ENCODE data around the gene TUBD1. TPM values are rescaled to one million over a fixed set of nuclear protein-coding genes. Genes with fewer than 3 reads are reported as not detected.
A peak's percentile ranks its signal among the peaks of the same experiment; 100 is the strongest.
"Not testable (repeated sequence)": the region's sequence is repeated elsewhere in the genome, so short reads cannot be mapped to it uniquely, and the experiment has no call there.

TUBD1 gene
- total RNA-seq, 2 donors from 2014 or later: 6.3 to 8.6 TPM

DNA sequence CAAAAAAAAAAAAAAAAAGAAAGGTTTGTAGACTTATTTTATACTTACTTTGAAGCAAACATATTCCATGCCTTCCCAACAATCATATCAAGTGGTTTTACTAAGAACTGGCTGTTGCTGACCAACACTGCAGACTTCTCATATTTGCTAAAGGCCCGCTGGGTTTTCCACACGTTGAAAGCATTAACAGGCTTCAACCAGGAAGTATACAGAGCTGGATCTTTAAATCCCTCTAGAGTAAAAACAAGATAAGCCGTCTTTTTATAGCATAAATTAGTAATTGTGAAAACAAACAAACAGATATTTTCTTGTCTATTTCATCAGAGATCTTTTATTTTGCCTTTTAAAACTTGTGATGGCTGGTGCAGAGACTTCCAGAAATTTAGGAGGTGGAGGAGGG is 29.1 kb downstream of the TUBD1 start:
- Mint-ChIP-seq H3K36me3 (ENCODE audit: low read depth) (no peaks in the 10 kb centered on the region), H3K27me3 (no peaks in the 10 kb centered on the region)
- ATAC-seq: no peak

DNA sequence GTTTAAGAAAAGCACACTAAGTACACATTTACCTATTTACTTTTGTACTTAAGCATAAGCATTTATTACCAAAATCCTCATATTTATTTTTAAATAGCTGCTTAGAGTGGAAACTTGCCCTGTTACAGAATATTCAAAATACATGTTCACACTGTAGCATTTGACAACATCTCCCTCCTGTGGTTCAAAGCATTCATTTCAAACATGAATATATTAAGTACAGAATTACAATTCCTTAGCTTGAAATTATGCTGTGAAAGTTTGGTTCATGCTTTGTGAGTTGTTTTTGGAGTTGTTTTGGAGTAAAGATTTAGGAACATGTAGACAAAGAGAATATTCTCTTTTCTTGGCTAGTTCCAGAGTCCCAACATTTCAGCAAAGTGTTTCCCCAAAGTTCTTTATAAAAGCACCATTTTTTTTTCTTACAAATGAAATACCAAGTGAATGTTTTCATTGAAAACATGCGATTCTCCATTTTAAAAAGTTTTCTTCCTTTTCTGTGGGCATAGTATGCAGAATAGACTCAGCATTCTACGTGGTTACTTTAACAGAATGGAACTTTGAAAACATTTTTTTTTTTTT is 33.2 kb downstream of the TUBD1 start:
- H3K4me3 Mint-ChIP-seq: no peak overlapping the region
- peak; percentile 73 for ATAC-seq
- H3K36me3 Mint-ChIP-seq (ENCODE audit: low read depth): no peaks in the 10 kb centered on the region
- H3K4me1 Mint-ChIP-seq: peaks cover 5% of the 10 kb centered on the region
- no peaks in the 10 kb centered on the region for H3K9me3 ChIP-seq (ENCODE audit: control insufficient read depth, low read length, poor library complexity, severe bottlenecking)
- no peak for DNase-seq
- peak overlapping the region; percentile 24 for H3K27ac Mint-ChIP-seq
- H3K27me3 Mint-ChIP-seq: no peaks in the 10 kb centered on the region

More for the DNA sequence above, 29.1 kb downstream of the TUBD1 start:
- no peaks in the 10 kb centered on the region for H3K4me1 Mint-ChIP-seq
- H3K9me3 ChIP-seq (ENCODE audit: control insufficient read depth, low read length, poor library complexity, severe bottlenecking): no peaks in the 10 kb centered on the region
- no peak overlapping the region for H3K4me3 Mint-ChIP-seq
- H3K27ac Mint-ChIP-seq: no peak overlapping the region
- no peak for DNase-seq

DNA sequence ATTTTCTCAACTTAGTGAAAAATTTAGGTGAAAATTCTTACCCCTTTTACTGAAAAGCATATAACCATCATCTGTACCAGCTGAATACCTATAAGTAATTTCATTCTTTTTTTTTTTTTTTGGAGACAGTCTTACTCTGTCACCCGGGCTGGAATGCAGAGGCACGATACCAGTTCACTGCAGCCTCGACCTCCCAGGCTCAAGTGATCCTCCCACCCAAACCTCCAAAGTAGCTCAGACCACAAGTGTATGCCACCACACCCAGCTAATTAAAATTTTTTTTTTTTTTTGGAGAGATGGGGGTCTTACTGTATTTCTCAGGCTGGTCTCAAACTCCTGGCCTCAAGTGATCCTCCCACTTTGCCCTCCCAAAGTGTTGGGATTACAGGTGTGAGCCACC is 33.8 kb downstream of the TUBD1 start:
- Mint-ChIP-seq H3K36me3 (ENCODE audit: low read depth) (no peaks in the 10 kb centered on the region), H3K27ac (peak overlapping the region; percentile 24), H3K27me3 (no peaks in the 10 kb centered on the region), H3K4me1 (peaks cover 5% of the 10 kb centered on the region), H3K4me3 (no peak overlapping the region)
- no peak for ATAC-seq
- no peaks in the 10 kb centered on the region for H3K9me3 ChIP-seq (ENCODE audit: control insufficient read depth, low read length, poor library complexity, severe bottlenecking)
- no peak for DNase-seq

DNA sequence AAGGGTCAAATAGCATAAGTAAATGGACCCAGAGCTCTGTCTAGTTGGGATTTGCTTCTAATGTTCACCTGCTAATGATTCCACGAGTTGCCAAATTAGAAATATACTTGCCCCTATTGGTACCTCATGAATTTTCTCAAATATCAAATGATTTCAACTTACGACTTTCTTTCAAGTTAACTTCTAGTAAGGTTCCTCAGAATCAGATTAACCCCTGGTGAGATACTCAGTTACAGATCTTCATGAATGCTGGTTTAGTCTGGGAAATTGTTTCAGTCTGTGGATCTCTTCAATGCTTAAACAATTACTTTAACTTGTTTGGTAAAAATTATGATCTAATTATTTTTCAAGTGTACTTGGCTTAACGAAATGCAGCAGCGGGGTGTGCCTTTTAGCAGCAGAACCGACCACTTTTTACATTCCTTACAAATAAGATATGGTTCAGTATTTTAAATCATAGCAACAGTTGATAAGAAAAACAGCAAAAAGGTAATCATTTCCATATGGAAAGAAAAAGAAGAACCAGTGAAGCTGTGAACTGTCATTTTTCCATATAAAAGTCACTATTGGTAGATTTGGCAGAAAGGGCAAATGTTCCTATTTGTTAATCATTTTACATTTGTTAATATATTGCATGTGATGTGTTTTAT is 34.5 kb downstream of the TUBD1 start:
- no peak overlapping the region for H3K4me3 Mint-ChIP-seq
- ATAC-seq: no peak
- peak overlapping the region; percentile 24 for H3K27ac Mint-ChIP-seq

DNA sequence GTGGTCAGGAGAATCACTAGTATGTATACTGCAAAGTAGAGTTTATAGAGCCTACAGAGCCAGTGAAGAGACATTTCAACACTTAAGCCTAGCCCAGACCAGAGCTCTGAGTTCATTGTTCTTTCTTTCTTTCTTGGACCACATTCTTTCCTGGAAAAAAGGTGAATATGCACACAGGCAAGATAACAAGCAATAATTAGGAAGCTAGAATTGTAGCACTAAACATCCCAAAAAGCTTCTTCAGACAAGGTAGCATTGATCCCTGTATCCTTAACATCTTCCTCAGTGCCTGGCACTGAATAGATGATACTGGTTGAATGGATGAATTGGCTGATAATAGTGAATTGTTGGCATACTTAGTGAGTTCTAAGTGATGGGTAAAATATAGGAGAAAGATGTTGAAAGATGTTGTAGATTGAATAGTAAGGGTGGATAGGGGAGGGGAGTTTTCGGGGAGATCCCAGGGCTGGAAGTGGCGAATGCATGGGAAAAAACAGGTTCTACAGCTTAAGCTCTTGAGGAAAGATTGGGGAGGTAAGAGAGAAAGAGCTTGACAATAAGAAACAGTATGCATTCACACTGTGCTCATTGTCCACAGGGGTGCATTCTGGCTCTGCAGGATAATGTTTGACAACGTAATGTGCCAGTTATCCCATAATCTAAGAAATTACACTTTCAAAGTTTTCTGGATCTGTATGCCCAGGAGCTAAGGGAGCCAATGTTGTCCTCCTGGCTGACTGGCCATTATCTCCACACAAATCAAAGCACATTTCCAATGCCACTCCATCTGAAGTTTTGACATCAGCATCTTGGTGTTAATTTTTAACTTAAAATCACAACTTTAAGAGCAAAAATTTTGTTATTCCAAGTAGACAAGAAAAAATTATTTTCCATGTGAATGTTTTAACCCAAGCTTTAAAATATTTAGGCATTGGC is 35.6 kb downstream of the TUBD1 start:
- H3K4me1 Mint-ChIP-seq: peaks cover 13% of the 10 kb centered on the region
- H3K27me3 Mint-ChIP-seq: no peaks in the 10 kb centered on the region
- H3K4me3 Mint-ChIP-seq: no peak overlapping the region
- H3K27ac Mint-ChIP-seq: peak overlapping the region; percentile 37
- no peaks in the 10 kb centered on the region for H3K36me3 Mint-ChIP-seq (ENCODE audit: low read depth)
- DNase-seq (no peak), ATAC-seq (no peak)
- H3K9me3 ChIP-seq (ENCODE audit: control insufficient read depth, low read length, poor library complexity, severe bottlenecking): no peaks in the 10 kb centered on the region

More for the DNA sequence above, 34.5 kb downstream of the TUBD1 start:
- no peak for DNase-seq
- H3K4me1 Mint-ChIP-seq: peaks cover 9% of the 10 kb centered on the region
- no peaks in the 10 kb centered on the region for H3K9me3 ChIP-seq (ENCODE audit: control insufficient read depth, low read length, poor library complexity, severe bottlenecking)
- H3K27me3 Mint-ChIP-seq: no peaks in the 10 kb centered on the region
- no peaks in the 10 kb centered on the region for H3K36me3 Mint-ChIP-seq (ENCODE audit: low read depth)

DNA sequence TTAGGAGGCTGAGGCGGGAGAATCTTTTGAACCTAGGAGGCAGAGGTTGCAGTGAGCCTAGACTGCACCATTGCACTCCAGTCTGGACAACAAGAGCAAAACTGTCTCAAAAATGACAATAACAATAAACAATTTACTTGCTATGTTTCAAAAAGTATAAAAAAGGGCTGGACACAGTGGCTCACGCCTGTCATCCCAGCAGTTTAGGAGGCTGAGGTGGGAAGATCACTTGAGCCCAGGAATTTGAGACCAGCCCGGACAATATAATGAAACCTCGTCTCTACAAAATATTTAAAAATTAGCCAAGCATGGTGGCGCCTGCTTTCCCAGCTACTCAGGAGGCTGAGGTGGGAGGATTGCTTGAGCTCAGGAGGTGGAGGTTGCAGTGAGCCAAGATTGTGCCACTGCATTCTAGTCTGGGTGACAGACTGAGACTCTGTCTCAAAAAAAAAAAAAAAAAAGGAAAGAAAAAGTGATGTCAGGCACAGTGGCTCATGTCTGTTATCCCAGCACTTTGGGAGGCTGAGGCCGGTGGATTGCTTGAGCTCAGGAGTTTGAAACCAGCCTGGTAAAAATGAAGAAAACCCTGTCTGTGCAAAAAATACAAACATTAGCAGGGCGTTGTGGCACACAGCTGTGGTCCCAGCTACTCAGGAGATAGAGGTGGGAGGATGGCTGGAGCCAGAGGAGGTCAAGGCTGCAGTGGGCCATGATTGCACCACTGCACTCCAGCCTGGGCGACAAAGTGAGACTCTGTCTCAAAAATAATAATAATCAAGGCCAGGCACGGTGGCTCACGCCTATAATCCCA is 38.6 kb downstream of the TUBD1 start:
- peaks cover 22% of the 10 kb centered on the region for H3K4me1 Mint-ChIP-seq
- DNase-seq; ATAC-seq; H3K36me3 Mint-ChIP-seq (ENCODE audit: low read depth); H3K27me3 Mint-ChIP-seq; H3K9me3 ChIP-seq (ENCODE audit: control insufficient read depth, low read length, poor library complexity, severe bottlenecking); H3K4me3 Mint-ChIP-seq: not testable (repeated sequence)
- peak overlapping the region; percentile 66 for H3K27ac Mint-ChIP-seq

DNA sequence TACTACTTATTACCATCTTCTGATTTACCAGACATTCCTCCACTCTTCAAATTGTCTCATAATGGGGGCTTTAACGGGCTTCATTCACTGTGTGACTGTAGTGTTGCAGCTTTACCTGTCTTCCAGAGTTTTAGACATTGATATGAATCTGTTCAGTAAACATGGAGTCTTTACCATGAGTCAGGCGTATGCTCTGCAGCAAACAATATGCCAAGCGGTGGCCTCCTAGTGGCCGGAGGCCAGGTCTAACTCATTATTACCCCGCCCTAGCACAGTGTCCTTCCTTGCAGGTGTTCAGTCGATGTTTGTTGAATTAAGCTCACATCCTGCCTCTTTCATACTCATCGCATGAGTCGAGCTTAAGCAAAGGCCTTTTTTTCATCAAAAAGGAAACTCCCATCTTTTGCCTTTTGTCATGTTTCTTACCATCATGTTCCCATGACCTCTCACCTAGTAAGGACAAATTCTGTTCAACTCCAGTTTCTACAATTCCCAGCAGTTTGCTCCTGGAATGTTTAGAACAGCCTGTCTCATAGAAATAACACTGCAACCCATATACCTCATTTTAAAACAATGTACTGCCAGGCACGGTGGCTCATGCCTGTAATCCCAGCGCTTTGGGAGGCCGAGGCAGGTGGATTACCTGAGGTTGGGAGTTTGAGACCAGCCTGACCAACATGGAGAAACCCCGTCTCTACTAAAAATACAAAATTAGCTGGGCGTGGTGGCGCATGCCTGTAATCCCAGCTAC is 39.4 kb downstream of the TUBD1 start:
- H3K9me3 ChIP-seq (ENCODE audit: control insufficient read depth, low read length, poor library complexity, severe bottlenecking): no peaks in the 10 kb centered on the region
- H3K4me1 Mint-ChIP-seq: peaks cover 27% of the 10 kb centered on the region
- peak; percentile 19 to 37 (median 34) for DNase-seq
- H3K27ac Mint-ChIP-seq: peak overlapping the region; percentile 66
- peak; percentile 93 for ATAC-seq
- peak overlapping the region; percentile 52 for H3K4me3 Mint-ChIP-seq
- H3K27me3 Mint-ChIP-seq: no peaks in the 10 kb centered on the region
- no peaks in the 10 kb centered on the region for H3K36me3 Mint-ChIP-seq (ENCODE audit: low read depth)

DNA sequence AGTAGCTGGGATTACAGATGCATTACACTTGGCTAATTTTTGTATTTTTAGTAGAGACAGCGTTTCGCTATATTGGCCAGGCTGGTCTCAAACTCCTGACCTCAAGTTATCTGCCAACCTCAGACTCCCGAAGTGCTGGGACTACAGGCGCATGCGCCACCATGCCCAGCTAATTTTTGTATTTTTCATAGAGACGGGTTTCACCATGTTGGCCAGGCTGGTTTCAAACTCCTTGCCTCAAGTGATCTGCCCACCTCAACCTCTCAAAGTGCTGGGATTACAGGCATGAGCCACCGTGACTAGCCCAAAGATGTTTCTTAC is 39.9 kb downstream of the TUBD1 start:
- H3K27ac Mint-ChIP-seq: peak overlapping the region; percentile 66
- H3K4me1 Mint-ChIP-seq: peaks cover 28% of the 10 kb centered on the region
- H3K36me3 Mint-ChIP-seq (ENCODE audit: low read depth); H3K9me3 ChIP-seq (ENCODE audit: control insufficient read depth, low read length, poor library complexity, severe bottlenecking); DNase-seq; H3K4me3 Mint-ChIP-seq; ATAC-seq; H3K27me3 Mint-ChIP-seq: not testable (repeated sequence)

DNA sequence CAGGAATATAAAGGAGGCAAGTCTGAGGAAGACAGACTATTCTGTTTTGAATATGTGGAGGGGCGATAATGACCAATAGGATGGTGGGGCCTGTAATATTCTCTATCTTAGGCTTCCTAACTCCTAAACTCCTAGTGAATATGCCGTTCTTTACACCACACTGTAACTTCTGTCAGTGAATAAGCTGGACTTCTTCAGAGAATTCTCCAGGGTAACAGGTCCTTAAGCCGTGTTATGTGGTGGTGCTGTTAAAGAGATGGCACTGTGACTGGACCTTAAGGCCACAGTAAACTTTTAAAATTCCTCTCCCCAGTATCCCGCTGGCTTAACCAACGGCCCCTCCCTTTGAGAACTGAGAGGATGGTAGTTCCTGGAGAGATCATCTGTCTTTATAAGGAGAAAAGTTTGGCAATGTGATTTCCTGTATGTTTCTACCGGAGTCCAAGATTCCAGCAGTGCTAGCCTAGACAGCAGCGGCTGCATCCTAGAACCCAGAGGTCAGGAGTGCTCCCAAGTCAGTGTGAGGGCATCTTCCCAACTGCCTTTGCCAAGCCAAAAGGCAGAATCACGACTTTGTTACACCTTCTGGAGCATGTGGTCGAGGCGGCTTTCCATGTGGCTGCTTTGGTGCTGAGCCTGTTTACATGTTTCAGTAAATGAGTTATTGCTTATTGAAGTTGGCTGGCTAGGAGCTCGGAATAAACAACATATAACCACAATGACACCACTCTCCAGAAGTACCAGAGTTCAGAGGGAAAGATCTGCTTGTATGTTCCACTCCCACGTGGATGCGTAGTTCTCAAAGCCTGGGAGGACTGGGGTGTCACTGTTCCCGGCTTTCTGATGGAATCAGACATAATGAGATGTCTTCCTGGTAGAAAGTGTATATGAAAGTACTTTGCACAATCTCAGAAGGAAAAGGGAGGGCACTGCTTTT is 41.0 kb downstream of the TUBD1 start:
- H3K27me3 Mint-ChIP-seq: no peaks in the 10 kb centered on the region
- H3K4me1 Mint-ChIP-seq: peaks cover 29% of the 10 kb centered on the region
- no peaks in the 10 kb centered on the region for H3K9me3 ChIP-seq (ENCODE audit: control insufficient read depth, low read length, poor library complexity, severe bottlenecking)
- no peak overlapping the region for H3K4me3 Mint-ChIP-seq
- H3K36me3 Mint-ChIP-seq (ENCODE audit: low read depth): no peaks in the 10 kb centered on the region
- DNase-seq (no peak), ATAC-seq (no peak)
- H3K27ac Mint-ChIP-seq: no peak overlapping the region

DNA sequence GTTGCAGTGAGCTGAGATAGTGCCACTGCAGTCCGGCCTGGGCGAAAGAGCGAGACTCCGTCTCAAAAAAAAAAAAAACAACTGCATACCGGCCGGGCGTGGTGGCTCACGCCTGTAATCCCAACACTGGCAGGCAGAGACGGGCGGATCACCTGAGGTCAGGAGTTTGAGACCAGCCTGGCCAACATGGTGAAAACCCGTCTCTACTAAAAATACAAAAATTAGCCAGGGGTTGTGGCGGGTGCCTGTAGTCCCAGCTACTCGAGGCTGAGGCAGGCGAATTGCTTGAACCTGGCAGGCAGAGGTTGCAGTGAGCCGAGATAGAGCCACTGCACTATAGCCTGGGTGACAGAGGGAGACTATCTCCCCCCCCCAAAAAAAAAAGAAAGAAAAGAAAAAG is 42.4 kb downstream of the TUBD1 start:
- not testable (repeated sequence) for DNase-seq; H3K27me3 Mint-ChIP-seq; H3K4me3 Mint-ChIP-seq; ATAC-seq; H3K9me3 ChIP-seq (ENCODE audit: control insufficient read depth, low read length, poor library complexity, severe bottlenecking); H3K36me3 Mint-ChIP-seq (ENCODE audit: low read depth)
- Mint-ChIP-seq H3K4me1 (peaks cover 39% of the 10 kb centered on the region), H3K27ac (peak overlapping the region; percentile 16)

DNA sequence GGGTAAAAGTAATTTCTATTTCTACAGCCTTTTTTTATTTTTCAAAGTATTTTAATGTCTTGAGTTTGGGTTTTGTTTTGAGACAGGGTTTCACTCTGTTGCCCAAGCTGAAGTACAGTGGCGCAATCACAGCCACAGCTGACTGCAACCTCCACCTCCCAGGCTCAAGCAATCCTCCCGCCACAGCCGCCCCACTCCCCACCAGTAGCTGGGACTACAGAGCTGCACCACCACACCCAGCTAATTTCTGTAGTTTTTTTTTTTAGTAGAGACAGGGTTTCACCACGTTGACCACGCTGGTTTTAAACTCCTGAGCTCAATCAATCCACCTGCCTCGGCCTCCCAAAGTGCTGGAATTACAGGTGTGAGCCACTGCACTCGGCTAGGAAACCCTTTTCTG is 44.0 kb downstream of the TUBD1 start:
- no peak for ATAC-seq
- Mint-ChIP-seq H3K36me3 (ENCODE audit: low read depth) (no peaks in the 10 kb centered on the region), H3K4me1 (peaks cover 40% of the 10 kb centered on the region), H3K27me3 (no peaks in the 10 kb centered on the region), H3K4me3 (peak overlapping the region; percentile 69), H3K27ac (peak overlapping the region; percentile 99)
- DNase-seq: no peak
- no peaks in the 10 kb centered on the region for H3K9me3 ChIP-seq (ENCODE audit: control insufficient read depth, low read length, poor library complexity, severe bottlenecking)

DNA sequence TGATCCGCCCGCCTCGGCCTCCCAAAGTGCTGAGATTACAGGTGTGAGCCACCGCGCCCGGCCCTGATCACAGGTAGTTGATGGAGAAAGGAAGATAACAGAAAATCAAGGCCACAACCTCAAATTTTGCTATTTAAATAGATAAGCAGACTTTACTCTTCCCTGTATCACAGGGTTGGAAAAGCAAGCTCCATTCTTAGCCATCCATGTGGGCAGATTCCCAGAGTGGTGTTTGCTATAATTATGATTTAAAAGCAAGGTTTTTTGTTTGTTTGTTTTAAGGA is 44.4 kb downstream of the TUBD1 start:
- peaks cover 41% of the 10 kb centered on the region for H3K4me1 Mint-ChIP-seq
- no peaks in the 10 kb centered on the region for H3K36me3 Mint-ChIP-seq (ENCODE audit: low read depth)
- peak overlapping the region; percentile 99 for H3K27ac Mint-ChIP-seq
- DNase-seq (no peak), ATAC-seq (no peak)
- no peak overlapping the region for H3K4me3 Mint-ChIP-seq
- H3K27me3 Mint-ChIP-seq: no peaks in the 10 kb centered on the region
- H3K9me3 ChIP-seq (ENCODE audit: control insufficient read depth, low read length, poor library complexity, severe bottlenecking): no peaks in the 10 kb centered on the region
